Keratinocyte (primary cell): ENCODE results near the gene BRD8.

Source experiments
- EZH2 ChIP-seq: IDR thresholded peaks from one replicate; pipeline ENCODE4 v1.6.1; 2012; ENCODE audit warnings: inconsistent platforms, mild to moderate bottlenecking, low read length, moderate library complexity
- TF ChIP-seq, protein P1 (sequence below), 3 experiments: IDR thresholded peaks in 1 of 3; conservative IDR thresholded peaks in 1 of 3; optimal IDR thresholded peaks in 1 of 3; 2 replicates in 2 of 3; 3 replicates in 1 of 3; pipeline versions ENCODE3 to v1.5.1; 2011; ENCODE audit warnings: low read length in 3 of 3, mild to moderate bottlenecking in 3 of 3, moderate library complexity in 2 of 3, control low read depth in 1 of 3, inconsistent platforms in 1 of 3; ENCODE audit not compliant: insufficient read depth in 2 of 3; ENCODE audit errors: extremely low read depth in 1 of 3

GRCh38 chr5:138115254-138115653 is 63.2 kb downstream of the BRD8 start:
- TF ChIP-seq, protein P1, sequence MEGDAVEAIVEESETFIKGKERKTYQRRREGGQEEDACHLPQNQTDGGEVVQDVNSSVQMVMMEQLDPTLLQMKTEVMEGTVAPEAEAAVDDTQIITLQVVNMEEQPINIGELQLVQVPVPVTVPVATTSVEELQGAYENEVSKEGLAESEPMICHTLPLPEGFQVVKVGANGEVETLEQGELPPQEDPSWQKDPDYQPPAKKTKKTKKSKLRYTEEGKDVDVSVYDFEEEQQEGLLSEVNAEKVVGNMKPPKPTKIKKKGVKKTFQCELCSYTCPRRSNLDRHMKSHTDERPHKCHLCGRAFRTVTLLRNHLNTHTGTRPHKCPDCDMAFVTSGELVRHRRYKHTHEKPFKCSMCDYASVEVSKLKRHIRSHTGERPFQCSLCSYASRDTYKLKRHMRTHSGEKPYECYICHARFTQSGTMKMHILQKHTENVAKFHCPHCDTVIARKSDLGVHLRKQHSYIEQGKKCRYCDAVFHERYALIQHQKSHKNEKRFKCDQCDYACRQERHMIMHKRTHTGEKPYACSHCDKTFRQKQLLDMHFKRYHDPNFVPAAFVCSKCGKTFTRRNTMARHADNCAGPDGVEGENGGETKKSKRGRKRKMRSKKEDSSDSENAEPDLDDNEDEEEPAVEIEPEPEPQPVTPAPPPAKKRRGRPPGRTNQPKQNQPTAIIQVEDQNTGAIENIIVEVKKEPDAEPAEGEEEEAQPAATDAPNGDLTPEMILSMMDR (optimal IDR thresholded peaks at IDR 0.05 in 1 of 3, IDR thresholded peaks at IDR 0.05 in 1 of 3, conservative IDR thresholded peaks at IDR 0.05 in 1 of 3; ENCODE audit: extremely low read depth in 1 of 3, insufficient read depth in 2 of 3, low read length in 3 of 3): no peak
- TF ChIP-seq EZH2: no peak
